K562 (cell line): ENCODE measurements around the gene NUDT15. TPM values are rescaled to one million over a fixed set of nuclear protein-coding genes. Genes with fewer than 3 reads are reported as not detected.

Source experiments
- ATAC-seq: fragments of 200-7000 bp; cut with Tn5 transposase; 3 replicates; pipeline ENCODE4 v1.9.1; 2020; ENCODE audit warnings: moderate library complexity
- BruUV-seq: library from RNA; stranded (reverse); fragments of 400-500 nt; replicated peaks from 2 replicates; lab custom pipeline; 2021; lab: Mats Ljungman, UMichigan
- CTCF ChIA-PET: fragments of 300-600 bp; formaldehyde crosslinking; extraction: SDS; loops from one replicate; lab custom pipeline; 2021; ENCODE audit warnings: low intra/inter-chr PET ratio; lab: Yijun Ruan, JAX
- POLR2A ChIA-PET: fragments of 300-600, 350-650 bp; sonication (Branson Sonifier 250); formaldehyde crosslinking; extraction: SDS; loops from one replicate; lab custom pipeline; 2021; ENCODE audit warnings: antibody characterized with exemption, inconsistent platforms; lab: Yijun Ruan, JAX
- DNase-seq, 4 experiments: peaks; one replicate each; pipeline versions ENCODE4 v3.0.0 to v3.0.0-alpha.2; 2011 to 2018; ENCODE audit warnings: low spot score in 3 of 4, mixed read lengths in 3 of 4; ENCODE audit errors: extremely low read depth in 1 of 4
- FAIRE-seq: peaks from 2 replicates; lab custom pipeline; 2011; peaks lifted over from hg19 to GRCh38; lab: Jason Lieb, UNC
- H2AFZ ChIP-seq: 2 replicates; pipeline ENCODE4 v1.6.0; 2011; ENCODE audit warnings: low read depth, low read length, control low read depth, inconsistent platforms
- H3K27ac ChIP-seq: fragments of 200-600 bp; 3 replicates; pipeline ENCODE4 v1.8.0; 2011; ENCODE audit warnings: low read depth, mild to moderate bottlenecking, control low read depth, inconsistent platforms, low read length, moderate library complexity, mixed read lengths; ENCODE audit errors: extremely low read depth
- H3K27me3 ChIP-seq, 2 experiments: fragments of 300-600 bp in 1 of 2; 2 replicates in 1 of 2; 3 replicates in 1 of 2; pipeline versions ENCODE4 v1.6.0 to v1.8.0; 2011; ENCODE audit warnings: inconsistent platforms in 2 of 2, low read length in 2 of 2, mild to moderate bottlenecking in 1 of 2, mixed read lengths in 1 of 2, moderate library complexity in 1 of 2; ENCODE audit not compliant: control insufficient read depth in 2 of 2, insufficient read depth in 2 of 2
- H3K36me3 ChIP-seq: fragments of 300-600 bp; 3 replicates; pipeline ENCODE4 v1.8.0; 2011; ENCODE audit warnings: mild to moderate bottlenecking, low read length, inconsistent platforms; ENCODE audit not compliant: control insufficient read depth, insufficient read depth
- H3K4me1 ChIP-seq, 2 experiments: fragments of 200-600 bp in 1 of 2; replicated peaks in 1 of 2; 2 replicates in 1 of 2; 3 replicates in 1 of 2; pipeline versions ENCODE4 v1.5.1 to v1.8.0; 2011; ENCODE audit warnings: inconsistent platforms in 2 of 2, low read length in 2 of 2, mild to moderate bottlenecking in 1 of 2, mixed read lengths in 1 of 2, moderate library complexity in 1 of 2; ENCODE audit not compliant: control insufficient read depth in 2 of 2, insufficient read depth in 2 of 2
- H3K4me2 ChIP-seq: 2 replicates; pipeline ENCODE4 v1.6.1; 2011; ENCODE audit warnings: low read length, control low read depth, inconsistent platforms, mixed read lengths; ENCODE audit not compliant: insufficient read depth
- H3K4me3 ChIP-seq: fragments of 200-600 bp; sonication (generic), shearing (Covaris generic); 2 replicates; pipeline ENCODE4 v1.5.1; 2016; ENCODE audit warnings: control low read depth, inconsistent platforms
- H3K79me2 ChIP-seq: fragments of 200-600 bp; 3 replicates; pipeline ENCODE4 v1.8.0; 2011; ENCODE audit warnings: low read length, inconsistent platforms; ENCODE audit not compliant: control insufficient read depth, insufficient read depth
- H3K9ac ChIP-seq, 2 experiments: 2 replicates each; pipeline versions ENCODE4 v1.6.0 to v1.6.1; 2011; ENCODE audit warnings: low read depth in 2 of 2, low read length in 2 of 2, control low read depth in 1 of 2, inconsistent platforms in 1 of 2, mild to moderate bottlenecking in 1 of 2, mixed read lengths in 1 of 2; ENCODE audit not compliant: insufficient read depth in 1 of 2
- H3K9me1 ChIP-seq: one replicate; pipeline ENCODE4 v1.6.0; 2011; ENCODE audit warnings: inconsistent platforms, mild to moderate bottlenecking, low read length, moderate library complexity; ENCODE audit not compliant: control insufficient read depth, insufficient read depth
- H3K9me3 ChIP-seq: replicated peaks from 2 replicates; pipeline ENCODE4 v1.5.1; 2011; ENCODE audit warnings: low read depth, low read length, inconsistent platforms; ENCODE audit not compliant: control insufficient read depth, insufficient read depth
- H4K20me1 ChIP-seq: replicated peaks from 2 replicates; pipeline ENCODE4 v1.6.1; 2011; ENCODE audit warnings: low read length, inconsistent platforms, mixed read lengths; ENCODE audit not compliant: control insufficient read depth, insufficient read depth
- CREB3L1 ChIP-seq: fragments of 450-650 bp; IDR thresholded peaks from 2 replicates; pipeline ENCODE4 v1.6.1; 2014; ENCODE audit warnings: low read depth, mild to moderate bottlenecking, moderate library complexity, borderline replicate concordance
- GTF2E2 ChIP-seq: fragments of 200-800 bp; sonication (Bioruptor generic); IDR thresholded peaks from 2 replicates; pipeline ENCODE4 v1.6.1; 2016; ENCODE audit warnings: missing genetic modification characterization, missing compliant biosample characterization
- HINFP ChIP-seq: fragments of 450-650 bp; conservative IDR thresholded peaks from 2 replicates; pipeline ENCODE4 v1.6.1; 2016; ENCODE audit warnings: missing genetic modification characterization, low read depth, mild to moderate bottlenecking, control low read depth, missing compliant biosample characterization
- NCOA1 ChIP-seq: fragments of 450-650 bp; IDR thresholded peaks from 2 replicates; pipeline ENCODE4 v1.6.1; 2016; ENCODE audit warnings: low read depth
- PCBP2 ChIP-seq: fragments of 200-400 bp; formaldehyde crosslinking; IDR thresholded peaks from 2 replicates; pipeline ENCODE4 v1.6.1; 2018; ENCODE audit warnings: low read length, low read depth, mild to moderate bottlenecking, moderate library complexity; ENCODE audit not compliant: poor library complexity, severe bottlenecking
- PURB ChIP-seq: sonication (generic); formaldehyde crosslinking; IDR thresholded peaks from 2 replicates; pipeline ENCODE4 v1.9.0; 2021; ENCODE audit warnings: low read depth, mild to moderate bottlenecking, missing genetic modification reagents
- SMAD1 ChIP-seq: fragments of 150-350 bp; IDR thresholded peaks from 2 replicates; pipeline ENCODE4 v1.6.1; 2014; ENCODE audit warnings: low read length, low read depth; ENCODE audit not compliant: partially characterized antibody
- TAF9B ChIP-seq: fragments of 450-650 bp; IDR thresholded peaks from 2 replicates; pipeline ENCODE4 v1.6.1; 2018; ENCODE audit warnings: mild to moderate bottlenecking; ENCODE audit not compliant: partially characterized antibody
- TARDBP ChIP-seq: fragments of 450-650 bp; IDR thresholded peaks from 2 replicates; pipeline ENCODE4 v1.6.1; 2016
- ZBTB8A ChIP-seq: fragments of 450-650 bp; IDR thresholded peaks from 2 replicates; pipeline ENCODE4 v1.6.1; 2018; ENCODE audit warnings: mild to moderate bottlenecking, moderate library complexity; ENCODE audit not compliant: partially characterized antibody
- ZNF395 ChIP-seq: fragments of 200-800 bp; sonication (Bioruptor generic); IDR thresholded peaks from 2 replicates; pipeline ENCODE4 v1.6.1; 2017; ENCODE audit warnings: missing genetic modification characterization, missing compliant biosample characterization
- WGBS: fragments of 100-300 bp; shearing (Covaris generic); methylation state at CpG from one replicate; pipeline ENCODE4 v1.1.6; 2016; ENCODE audit warnings: low coverage, mixed read lengths; ENCODE audit not compliant: insufficient coverage; ENCODE audit errors: missing lambda C conversion rate; 5-methylcytosine and 5-hydroxymethylcytosine counted together
- in situ Hi-C: fragments of 300-500 bp; cut with MboI; formaldehyde crosslinking; loops from 4 replicates; pipeline ENCODE4 v1.15.0; 2018; ENCODE audit warnings: inconsistent platforms, mixed read lengths
- intact Hi-C: fragments of 100-400 bp; cut with micrococcal nuclease; formaldehyde crosslinking; loops from 2 replicates; pipeline ENCODE4 v1.14.2; 2022
- polyA plus RNA-seq, 8 experiments: library from polyadenylated mRNA; depleted of rRNA in 4 of 8; stranded (reverse) in 5 of 8; unstranded in 3 of 8; fragments of >200 nt; fragmentation: Nextera tagmentation in 2 of 8; fragmentation: Illumina TruSeq in 1 of 8; extraction: Ambion mirVana in 2 of 8; extraction: Trizol in 1 of 8; gene quantifications; 2 replicates each; pipeline versions ENCODE4 v1.2.1 to v1.2.3, GENCODE V29; 2011 to 2014; ENCODE audit warnings: inconsistent platforms in 1 of 8, missing spikeins in 1 of 8
- total RNA-seq, 7 experiments: library from RNA; depleted of rRNA in 6 of 7; stranded (reverse); fragments of >200 nt in 6 of 7; fragmentation: Illumina TruSeq in 2 of 7; extraction: Trizol in 2 of 7; gene quantifications; 2 replicates each; pipeline versions ENCODE4 v1.2.1 to v1.2.3, GENCODE V29; 2011 to 2021; ENCODE audit warnings: low replicate concordance in 1 of 7

Gene NUDT15
- total and polyA plus RNA-seq, 9 of the 15 experiments (the other 6 are each of a cell fraction or from before 2014, with no cell fraction given) = 14.2 to 26.9 (median 21.6) TPM

DNA sequence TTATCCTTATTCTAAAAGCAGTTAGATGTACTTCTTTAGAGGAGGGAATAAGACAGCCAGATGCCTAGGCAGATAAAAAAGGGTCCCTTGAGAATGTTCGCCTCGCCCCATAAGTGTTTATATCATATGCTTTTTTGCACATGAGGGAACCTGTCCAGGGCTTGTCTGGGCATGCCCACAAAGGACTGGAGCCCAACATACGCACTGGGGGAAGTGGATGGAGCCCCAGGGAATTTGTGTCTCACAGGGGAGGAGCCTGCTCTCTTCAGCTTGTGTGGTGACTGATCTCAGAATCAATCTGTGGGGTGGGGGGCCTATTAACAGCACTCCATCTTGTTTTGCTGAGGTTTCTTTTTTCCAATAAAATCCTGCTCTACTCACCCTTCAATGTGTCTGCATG is 34.8 kb downstream of the NUDT15 start:
- in situ Hi-C loops = no loop called here
- H3K36me3 ChIP-seq = peaks cover 79% of the 10 kb centered on the region

More for the DNA sequence above, 34.8 kb downstream of the NUDT15 start:
- BruUV-seq = no TSS peak
- Histone ChIP-seq H2AFZ (no peak overlapping the region), H3K9ac (no peak overlapping the region), H3K27ac (no peak overlapping the region), H3K4me2 (no peak overlapping the region), H3K4me1 (no peaks in the 10 kb centered on the region), H4K20me1 (no peaks in the 10 kb centered on the region), H3K79me2 (no peaks in the 10 kb centered on the region), H3K4me3 (no peak overlapping the region), H3K27me3 (no peaks in the 10 kb centered on the region), H3K9me3 (peaks cover 7% of the 10 kb centered on the region), H3K9me1 (no peaks in the 10 kb centered on the region)
- TF ChIP-seq ZNF395 (CRISPR knock-in tag) (no peak), GTF2E2 (tag) (no peak), PCBP2 (no peak), HINFP (no peak), ZBTB8A (no peak), TARDBP (no peak), SMAD1 (no peak), PURB (CRISPR knock-in tag) (no peak), NCOA1 (no peak), CREB3L1 (no peak), TAF9B (no peak)
- ChIA-PET POLR2A (no interaction called here), CTCF (no interaction called here)
- ATAC-seq = no peak
- FAIRE-seq = no peak
- no peak for DNase-seq
- WGBS = 100% methylated on average over 3 of the region's 3 CpGs
- intact Hi-C loops = no loop called here
